Muscle of arm (tissue), 12 donors: ENCODE results near the gene SGSM1. TPM values are rescaled to one million over a fixed set of nuclear protein-coding genes. Genes with fewer than 3 reads are reported as not detected.
"Not testable (repeated sequence)": the region's sequence is repeated elsewhere in the genome, so short reads cannot be mapped to it uniquely, and the experiment has no call there.

ENCODE experiments used
- DNase-seq: peaks from one replicate; pipeline ENCODE4 v3.0.0-alpha.2; 2013
- polyA plus RNA-seq, 12 donors: library from polyadenylated mRNA; unstranded; fragments of 120-200 nt; gene quantifications; one replicate each; pipeline ENCODE4 v1.2.1, GENCODE V29; 2013; ENCODE audit not compliant: insufficient read length in 12 of 12

Gene SGSM1
- polyA plus RNA-seq, 12 donors: 0.11 to 3.2 (median 0.21) TPM; not detected in 1

DNA sequence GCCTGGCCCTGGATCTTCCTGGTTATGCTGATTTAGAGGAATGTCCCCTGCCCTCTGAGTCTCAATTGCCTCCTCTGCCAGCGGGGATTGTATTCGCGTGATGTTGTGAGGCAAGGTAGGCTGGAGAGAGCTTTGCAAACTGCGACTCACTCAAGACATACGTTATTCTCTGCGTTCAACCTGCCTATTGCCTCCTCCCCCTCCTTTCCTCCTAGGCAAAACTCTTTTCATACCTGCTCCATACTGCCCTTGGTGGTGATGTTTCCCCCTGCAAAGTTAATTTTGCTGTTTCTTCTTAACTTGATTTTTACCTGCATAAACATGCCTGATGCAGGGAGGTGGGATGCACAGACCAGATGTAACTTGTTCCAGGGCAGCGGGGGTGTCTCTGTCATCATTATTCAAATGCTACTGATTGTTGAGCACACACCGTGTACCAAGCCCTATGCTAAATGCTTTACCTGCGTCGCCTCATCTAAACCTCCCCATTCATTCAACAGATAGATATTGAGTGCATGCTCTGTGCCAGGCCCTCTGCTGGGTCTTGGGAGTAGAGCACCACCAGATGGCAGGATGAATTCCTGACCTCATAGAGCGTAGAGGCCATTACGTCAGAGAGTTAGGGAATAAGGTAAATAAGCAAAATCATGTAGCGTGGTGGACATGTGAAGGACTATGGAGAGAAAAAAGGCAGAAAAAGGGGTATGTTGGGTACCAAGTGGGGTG lies 29.0 kb downstream of the SGSM1 start:
- no peak for DNase-seq

DNA sequence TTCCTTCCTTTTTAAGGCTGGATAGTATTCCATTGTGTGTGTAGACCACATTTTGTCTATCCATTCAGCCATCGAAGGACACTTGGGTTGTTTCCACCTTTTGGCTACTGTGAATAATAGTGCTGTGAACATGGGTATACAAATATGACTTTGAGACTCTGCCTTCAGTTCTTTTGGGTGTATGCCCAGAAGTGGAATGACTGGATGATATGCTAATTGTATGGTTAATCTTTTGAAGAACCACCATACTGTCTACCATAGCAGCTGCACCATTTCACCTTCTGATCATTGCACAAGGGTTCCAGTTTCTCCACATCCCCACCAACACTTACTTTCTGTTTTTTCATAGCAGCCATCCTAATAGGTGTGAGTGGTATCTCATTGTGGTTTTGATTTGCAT lies 30.3 kb downstream of the SGSM1 start:
- DNase-seq: no peak

DNA sequence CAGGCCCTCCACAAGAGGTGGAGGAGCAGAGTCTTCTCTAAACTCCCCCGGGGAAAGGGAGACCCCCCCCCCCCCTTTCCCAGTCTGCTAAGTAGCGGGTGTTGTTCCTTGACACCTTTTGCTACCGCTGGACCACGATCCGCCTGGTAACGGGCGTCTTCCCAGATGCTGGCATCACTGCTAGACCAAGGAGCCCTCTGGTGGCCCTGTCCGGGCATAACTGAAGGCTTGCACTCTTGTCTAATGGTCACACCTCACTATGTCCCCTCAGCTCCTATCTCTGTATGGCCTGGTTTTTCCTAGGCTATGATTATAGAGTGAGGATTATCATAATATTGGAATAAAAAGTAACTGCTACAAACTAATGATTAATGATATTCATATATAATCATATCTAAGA lies 31.5 kb downstream of the SGSM1 start:
- not testable (repeated sequence) for DNase-seq

GRCh38 chr22:24841261-24841660 lies 35.2 kb downstream of the SGSM1 start:
- no peak for DNase-seq

DNA sequence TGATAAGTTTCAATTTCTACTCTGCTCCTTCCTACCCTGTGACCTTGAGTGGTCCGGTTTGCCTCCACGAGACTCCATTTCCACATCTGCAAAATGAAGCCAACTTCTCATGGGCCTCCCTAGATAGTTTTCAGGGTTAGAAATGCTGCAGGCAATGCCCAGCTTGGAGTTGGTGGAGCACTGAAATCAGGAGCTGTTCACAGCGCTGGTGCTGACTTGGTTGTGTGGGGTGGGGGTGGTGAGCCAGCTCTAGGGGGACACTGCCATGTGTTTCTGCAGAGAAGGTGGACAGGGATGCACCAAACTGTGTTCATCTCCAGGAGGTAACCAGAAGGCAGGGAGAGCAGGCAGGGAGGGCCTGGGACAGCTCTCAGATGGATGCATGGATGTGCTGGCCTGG lies 37.0 kb downstream of the SGSM1 start:
- DNase-seq: no peak

GRCh38 chr22:24845041-24845898 lies 39.3 kb downstream of the SGSM1 start:
- no peak for DNase-seq

DNA sequence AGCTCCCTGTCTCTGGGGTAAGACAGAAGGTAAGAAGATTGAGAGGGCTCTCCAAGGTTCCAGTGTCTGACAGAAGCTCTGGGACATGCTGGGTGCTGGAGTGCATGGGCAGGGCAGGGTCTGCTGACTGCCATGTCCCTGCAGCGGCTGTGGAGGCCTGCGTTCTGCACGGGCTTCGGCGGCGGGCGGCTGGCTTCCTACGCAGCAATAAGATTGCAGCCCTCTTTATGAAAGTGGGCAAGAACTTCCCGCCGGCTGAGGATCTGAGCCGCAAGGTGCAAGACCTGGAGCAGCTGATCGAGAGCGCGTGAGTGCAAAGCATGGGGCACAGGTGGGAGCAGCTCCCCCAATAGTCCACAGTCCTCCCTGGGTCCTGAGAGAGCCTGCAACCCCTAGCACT lies 41.5 kb downstream of the SGSM1 start:
- DNase-seq: no peak

DNA sequence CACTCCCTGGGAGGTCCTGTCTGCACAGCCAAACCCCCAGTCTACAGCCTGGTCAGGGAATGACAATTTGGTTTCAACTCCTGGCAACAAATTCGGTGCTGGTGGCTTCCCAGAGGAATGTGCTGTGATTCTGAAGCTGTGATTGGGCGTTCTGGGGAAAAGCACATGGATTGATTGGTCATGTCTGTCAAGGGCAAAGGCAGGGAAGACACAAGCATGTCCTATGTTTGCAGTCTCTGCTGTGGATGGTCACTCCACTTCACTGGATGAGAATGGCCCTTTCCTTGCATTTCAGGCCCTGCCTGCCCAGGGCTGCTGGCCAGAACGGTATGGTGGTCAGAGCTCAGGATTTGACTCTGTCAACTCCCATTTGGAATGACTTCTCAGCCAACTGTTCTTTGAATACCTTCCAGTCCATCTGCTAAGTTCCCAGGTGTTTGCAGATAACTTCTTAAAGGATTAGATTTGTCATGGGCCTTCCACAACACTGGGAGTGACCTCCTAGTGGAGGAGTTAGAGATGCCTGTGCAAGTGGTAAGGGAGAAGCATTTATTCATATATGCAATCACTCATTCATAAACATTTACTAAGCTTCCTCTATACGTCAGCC lies 42.7 kb downstream of the SGSM1 start:
- no peak for DNase-seq

DNA sequence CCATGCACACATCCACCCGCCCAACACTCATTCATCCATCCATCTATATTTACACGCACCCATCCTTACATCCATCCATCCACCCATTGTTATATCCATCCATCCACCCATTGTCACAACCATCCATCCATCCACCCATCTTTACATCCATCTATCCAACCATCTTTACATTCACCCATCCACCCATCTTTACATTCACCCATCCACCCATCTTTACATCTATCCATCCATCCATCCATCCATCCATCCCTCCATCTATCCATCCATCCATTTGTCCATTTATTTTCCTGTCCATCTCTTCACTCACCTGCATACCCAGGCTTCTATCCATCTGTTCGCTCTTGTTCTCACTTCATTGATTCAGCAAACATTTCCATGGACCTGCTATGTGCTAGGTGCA lies 49.8 kb downstream of the SGSM1 start:
- no peak for DNase-seq

DNA sequence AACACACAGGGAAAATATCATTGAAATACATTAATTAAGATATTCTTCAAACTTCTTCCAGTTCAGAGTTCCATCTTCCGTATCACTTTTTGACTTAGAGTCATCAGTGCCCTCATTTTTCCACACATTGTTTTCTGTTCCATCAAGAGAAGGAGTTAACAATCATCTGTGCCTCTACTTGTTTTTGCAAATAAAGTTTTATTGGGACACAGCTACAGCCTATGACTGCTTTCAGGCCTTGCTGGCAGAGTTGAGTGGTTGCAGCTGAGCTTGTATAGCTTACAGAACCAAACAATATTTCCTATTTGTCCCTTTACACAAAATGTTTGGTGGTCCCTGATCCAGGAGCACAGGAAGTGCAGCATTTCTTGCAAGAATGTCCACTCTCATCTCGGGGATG lies 51.6 kb downstream of the SGSM1 start:
- no peak for DNase-seq

DNA sequence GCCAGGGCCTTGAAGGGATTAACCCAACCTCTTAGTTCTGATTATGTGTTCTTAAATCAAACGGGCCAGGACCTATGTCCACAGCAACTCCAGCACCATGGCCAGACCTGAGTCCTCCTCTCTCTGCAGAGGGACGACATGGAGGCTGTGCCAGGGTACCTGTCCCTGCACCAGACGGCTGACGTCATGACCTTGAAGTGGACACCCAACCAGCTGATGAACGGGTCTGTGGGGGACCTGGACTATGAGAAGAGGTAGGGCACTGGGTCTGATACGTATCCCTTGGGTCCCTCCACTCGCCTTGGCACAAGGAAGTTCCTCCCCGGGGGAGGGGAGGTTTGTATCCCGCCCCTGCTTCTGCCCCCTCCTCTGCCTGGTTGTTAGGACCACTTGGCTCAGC lies 53.6 kb downstream of the SGSM1 start:
- no peak for DNase-seq

- no peak for DNase-seq
These were observed 59.5 kb downstream of the SGSM1 start for GRCh38 chr22:24865508-24865907.

DNA sequence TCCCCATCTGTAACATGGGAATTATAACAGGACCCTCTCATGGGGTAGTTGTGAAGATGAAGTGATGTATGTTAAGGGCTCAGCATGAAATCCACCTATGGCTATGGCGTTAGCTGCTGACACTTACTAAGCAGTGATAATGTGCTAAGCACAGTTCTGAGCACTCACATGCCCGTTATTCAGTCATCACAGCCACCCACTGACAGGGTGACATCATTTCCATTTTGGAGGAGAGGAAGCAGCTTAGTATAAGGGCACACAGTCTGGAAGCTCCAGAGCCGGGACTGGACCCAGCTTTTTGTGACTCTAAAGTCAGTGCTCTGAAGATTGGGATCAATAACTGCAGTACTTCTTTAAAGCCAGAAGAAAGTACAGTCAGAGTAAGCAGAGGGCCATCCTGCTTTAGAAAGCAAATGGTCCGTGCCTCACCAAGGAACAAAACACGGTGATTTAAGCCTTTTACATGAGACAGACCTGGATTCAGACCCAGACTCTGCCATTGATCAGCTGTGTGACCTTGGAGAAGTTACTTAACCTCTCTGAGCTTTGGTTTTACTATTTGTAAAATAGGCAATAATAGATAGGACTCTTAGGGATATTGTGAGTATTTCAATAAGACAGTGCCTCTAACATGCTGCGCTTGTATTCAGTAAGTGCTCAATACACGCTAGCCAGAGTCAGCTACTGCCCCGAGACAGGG lies 61.5 kb downstream of the SGSM1 start:
- DNase-seq: no peak

- no peak for DNase-seq
These were observed 63.0 kb downstream of the SGSM1 start for GRCh38 chr22:24868979-24869378.

DNA sequence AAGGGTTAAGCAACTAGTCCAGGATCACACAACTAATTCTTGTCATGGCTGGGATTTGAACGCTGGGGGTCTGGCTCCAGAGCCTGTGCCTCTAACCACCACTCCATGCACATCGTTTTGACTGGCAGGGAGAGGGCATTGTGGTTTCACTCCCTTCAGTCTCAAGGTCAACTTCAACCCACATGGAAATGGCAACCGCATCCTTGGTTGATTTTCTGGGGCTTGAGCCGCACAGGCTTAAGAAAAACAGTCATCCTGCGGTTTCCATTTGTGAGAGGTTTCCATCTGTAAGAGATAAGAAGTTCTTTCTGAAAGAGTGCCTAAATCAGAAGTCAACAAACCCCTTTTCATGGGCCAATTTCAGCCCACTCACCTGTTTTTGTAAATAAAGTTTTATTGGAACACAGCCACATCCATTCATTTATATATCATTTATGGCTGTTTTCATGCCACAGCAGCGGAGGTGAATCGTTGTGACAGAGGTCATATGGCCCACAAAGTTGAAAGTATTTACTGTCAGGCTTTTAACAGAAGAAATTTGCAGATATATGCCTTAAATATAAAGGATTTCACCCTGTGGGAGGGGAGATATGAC lies 65.7 kb downstream of the SGSM1 start:
- no peak for DNase-seq

DNA sequence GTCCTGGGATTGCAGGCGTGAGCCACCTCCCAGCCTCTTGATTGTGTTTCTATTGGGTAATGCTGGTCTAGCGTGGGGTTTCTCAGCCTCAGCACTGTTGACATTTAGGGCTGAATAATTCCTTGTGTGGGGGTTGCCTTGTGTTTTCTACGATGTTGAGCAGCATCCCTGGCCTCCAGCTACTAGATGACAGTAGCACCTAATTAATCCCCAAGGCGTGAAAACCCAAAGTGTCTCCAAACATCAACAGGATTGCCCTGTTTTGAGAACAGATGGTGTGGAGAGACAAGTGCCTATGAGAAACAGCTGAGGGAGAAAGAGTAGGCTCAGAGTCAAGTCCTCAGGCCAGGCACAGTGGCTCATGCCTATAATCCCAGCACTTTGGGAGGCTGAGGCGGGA lies 67.2 kb downstream of the SGSM1 start:
- DNase-seq: no peak

DNA sequence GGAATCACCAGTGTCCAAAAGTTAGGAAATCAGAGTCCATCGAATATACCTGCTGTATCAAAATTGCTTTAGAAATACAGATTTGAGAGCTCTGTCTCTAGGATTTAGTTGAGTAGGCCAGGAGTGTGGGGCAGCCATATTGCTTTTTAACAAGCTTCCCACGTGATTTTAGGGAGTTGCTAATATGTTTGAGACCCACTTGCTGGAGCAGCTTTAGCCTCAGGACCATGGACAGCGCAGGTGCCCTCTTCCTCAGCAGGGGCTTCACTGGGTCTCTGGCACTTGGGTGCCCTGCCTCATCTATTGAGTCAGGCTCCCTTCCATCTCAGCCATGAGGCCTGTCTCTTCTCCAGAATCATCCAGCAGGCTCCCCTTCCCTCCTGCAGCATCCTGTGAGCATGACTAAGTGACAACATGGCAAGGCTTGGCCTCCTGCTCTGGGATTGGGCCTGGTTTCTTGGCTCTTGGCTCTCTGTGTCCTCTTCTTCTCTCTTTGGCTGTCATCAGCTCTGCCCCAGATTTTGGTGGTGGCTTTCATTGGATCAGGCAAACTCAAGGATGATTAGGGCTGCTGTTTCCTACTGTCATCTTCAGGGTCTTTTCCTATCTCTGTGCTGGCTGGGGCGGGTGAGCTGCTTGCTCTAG lies 70.0 kb downstream of the SGSM1 start:
- DNase-seq: peak; percentile 12

DNA sequence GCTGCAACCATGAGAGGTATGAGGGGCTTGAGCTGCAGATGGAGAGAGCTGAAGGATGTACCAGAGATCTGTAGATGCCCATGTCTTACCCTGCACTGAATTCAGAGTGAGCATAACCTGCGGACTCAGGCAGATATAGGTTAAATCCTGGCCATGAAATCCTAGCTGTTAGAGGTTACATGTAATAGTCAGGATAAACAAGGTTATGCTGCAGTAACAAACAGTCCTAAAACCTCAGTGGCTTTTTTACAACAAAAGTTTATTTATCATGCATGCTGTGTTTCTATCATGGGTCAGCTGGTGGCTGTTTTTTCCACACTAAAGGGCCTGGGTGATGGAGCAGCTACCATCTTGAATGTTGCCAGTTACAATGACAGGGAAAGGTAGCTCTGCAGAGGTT lies 70.7 kb downstream of the SGSM1 start:
- DNase-seq: no peak

DNA sequence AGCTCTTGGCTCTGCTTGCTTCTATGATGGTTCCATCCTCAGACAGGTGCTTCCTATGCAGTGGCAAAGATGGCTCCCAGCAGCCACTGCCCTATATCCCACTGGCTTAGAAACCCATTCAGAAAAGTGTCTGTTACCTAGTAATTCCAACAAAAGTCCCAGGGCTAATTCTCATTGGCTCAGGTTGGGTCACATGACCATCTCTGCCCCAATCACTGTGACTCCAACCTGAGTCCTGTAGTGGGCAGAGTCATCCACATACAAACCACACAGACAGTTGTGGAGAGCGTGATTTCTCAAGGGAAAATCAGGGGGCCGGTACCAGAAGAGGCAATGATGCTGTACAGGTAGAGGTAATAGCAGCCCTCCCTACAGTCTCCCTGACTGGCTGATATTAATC lies 73.0 kb downstream of the SGSM1 start:
- no peak for DNase-seq

GRCh38 chr22:24883432-24883831 lies 77.4 kb downstream of the SGSM1 start:
- no peak for DNase-seq

GRCh38 chr22:24887260-24887659 lies 81.2 kb downstream of the SGSM1 start:
- no peak for DNase-seq
